ENCODE results near the gene PCDH12.
"Not testable (repeated sequence)": the region's sequence is repeated elsewhere in the genome, so short reads cannot be mapped to it uniquely, and the experiment has no call there.

The PCDH12 gene

DNA sequence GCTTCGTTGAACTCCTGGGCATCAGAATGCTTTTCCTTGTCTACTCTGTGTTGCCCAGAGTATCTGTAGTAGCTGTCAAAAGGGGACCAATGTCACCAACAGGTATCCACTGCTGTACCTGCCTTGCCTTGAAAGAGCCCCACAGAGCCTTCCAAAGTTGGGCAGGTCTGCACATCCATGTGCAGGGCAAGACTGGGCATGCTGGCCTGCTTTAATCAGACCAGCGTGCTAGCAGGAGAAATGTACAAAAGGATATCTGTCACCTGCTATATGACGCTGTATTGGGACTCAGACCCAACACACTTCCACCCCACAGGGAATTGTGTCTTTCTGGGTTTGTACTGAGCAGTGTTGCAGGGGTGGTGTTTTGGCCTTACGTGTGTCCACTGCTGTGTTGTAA lies 22.5 kb downstream of the PCDH12 start:
- DNase-seq, result no peak

DNA sequence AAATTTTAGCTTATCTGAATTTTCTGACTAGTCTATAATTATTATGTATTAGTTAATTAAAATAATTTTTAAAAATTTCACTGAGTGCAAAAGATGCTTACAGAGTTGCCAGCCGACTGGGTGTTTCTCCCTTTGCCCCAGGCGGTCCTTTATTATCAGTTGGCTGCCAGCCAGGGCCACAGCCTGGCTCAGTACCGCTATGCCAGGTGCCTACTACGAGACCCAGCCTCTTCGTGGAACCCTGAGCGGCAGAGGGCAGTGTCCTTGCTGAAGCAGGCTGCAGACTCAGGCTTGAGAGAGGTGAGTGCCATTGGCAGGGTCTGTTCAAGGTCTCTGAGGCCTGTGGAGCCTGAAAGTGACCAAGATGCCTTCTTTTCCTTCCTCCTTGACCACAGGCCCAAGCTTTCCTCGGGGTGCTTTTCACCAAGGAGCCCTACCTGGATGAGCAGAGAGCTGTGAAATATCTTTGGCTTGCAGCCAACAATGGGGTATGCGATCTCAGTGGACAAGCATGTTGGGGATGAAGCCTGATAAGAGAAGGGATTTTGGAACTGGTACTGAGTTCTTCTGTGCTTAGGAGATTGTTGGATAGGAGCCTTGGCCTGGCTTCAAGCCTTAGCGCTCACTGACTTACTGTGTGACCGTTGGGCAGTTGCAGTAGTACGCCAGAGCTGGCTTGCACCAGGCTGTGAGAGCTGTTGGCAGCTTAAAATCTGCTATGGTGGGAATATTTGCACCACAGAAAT lies 23.7 kb downstream of the PCDH12 start:
- DNase-seq, result no peak

DNA sequence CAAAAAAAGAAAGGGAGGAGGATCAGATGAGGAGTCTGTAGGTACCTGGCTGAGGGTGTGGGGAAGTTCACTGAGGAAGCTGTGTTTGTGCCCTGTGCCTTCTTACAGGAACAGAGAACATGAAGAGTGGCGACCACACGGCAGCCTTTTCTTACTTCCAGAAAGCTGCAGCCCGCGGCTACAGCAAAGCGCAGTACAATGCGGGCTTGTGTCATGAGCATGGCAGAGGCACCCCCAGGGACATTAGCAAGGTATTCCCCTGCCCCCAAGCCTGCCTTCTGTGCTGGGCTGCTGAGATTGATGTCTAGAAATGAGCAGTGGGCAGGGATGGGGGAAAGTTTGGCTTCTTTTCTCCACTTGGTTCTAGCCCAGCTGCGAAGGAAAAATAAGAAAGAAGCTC lies 24.9 kb downstream of the PCDH12 start:
- DNase-seq, result no peak

DNA sequence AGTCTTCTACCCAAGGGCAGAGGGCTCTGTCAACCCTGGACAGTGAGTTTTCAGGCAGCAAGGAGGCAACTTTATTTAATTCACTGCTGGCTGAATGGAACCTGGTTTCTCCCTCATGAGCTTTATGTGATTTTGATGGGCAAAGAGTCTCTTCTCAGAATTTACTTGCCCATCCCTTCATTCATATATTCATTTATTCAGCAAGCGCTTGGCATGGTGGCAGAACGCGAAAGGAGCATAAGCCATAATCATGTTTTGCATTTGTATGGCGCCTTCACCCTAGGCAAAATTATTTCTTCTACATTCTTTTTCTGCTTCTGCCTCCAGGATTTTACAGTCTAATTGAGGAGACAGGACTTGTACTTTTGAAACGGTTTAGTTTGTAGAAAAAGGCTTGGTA lies 26.3 kb downstream of the PCDH12 start:
- DNase-seq, result no peak

DNA sequence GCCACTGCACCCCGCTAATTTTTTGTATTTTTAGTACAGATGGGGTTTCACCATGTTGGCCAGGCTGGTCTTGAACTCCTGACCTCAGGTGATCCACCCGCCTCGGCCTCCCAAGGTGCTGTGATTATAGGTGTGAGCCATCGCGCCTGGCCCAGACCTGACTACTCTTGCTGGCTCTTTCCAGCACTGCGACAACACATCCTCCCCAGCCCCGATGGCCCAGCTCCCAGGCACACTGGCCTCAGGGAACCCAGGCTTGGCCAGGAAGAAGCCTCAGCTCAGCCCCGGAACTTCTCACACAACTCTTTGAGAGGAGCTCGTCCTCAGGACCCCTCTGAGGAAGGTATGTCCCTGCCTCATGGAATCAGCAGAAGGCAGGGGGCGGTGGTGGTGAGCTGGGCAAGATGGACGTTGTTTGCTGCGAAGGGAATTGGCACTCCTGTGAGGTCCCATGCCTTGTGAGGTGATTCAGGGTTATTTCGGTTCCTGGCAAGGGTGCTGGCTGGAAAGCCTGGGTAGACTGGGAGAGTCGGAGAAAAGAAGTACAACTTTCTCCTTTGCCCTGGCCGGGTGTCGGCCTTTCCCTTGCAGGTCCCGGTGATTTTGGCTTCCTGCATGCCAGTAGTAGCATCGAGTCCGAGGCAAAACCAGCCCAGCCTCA lies 28.5 kb downstream of the PCDH12 start:
- DNase-seq, result no peak

DNA sequence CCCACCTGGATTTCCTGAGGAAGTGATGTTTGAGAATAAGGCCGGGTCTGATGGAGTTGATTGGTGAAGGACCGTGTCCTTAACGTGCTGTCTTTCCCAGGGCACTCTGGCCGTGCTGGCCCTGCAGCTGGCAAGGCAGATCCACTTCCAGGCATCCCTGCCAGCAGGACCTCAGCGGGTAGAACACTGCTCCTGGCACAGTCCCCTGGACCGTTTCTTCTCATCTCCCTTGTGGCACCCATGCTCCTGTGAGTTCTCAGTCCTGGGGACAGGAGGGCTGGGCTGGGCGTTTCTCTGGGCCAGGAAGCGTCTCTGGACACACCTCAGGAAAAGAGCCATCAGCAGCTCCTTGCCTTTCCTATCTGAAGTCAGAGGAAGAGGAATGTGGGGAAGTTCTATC lies 30.0 kb downstream of the PCDH12 start:
- DNase-seq, result no peak

DNA sequence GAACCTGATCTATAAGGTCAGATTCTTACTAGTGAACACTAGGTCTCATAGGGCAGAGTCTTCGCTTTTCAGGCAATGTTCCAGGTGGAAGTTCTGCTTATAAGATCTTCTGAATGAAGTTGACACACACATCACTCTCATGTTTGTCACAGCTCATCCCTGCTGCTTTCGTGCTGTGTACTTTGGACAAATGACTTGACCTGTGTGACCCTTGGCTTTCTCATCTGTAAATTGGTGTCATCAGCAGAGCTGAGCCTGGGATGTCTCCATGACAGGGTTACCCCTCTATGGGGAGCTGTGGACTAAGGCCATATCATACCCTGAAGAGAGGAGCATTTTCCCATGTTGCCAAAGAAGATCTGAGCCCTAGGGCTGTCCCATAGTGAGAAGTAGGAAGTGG lies 31.6 kb downstream of the PCDH12 start:
- no peak for DNase-seq

DNA sequence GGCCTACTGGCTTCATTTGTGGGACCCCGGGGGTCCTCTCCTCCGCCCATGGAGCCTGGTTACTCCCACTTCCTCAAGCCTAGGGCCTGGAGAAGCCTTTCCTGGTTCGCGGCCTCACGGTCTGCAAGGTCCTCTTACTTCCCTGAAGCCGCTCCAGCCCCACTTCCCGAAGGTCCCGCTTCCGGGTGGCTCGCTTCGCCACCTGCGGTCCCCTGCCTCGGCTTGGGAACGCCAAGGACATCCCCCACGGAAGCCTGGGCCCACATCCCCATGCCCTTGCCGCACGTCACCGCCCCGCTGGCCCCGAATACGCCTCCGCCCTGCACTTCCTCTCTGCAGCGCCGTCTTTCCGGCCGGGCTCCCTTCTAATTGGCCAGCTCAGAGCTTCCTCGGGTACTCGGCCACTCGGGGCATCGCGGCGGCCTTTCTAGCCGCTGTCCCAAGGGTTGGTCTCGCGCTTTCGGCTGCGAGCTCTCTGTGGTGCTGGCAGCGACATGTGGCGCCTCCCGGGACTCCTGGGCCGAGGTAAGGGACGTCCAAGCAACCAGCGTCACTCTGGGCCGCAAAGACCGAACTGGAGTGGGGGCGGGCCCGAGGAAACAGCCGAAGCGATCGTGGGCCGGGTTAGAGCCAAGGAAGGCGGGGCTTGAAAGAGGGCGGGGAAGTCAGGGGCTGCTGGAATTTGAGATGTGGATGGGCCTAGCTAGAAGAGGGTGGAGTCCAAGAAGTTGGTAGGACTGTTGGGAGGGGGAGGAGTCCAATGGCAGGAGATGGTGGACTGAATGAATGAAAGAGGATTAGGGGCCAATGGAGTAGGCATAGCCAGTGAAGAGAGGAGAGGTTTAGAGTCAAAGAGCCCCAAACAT lies 34.3 kb downstream of the PCDH12 start, which contains the start of gene DELE1:
DELE1 (plus strand) TSS at position 424 of the 866 bp plus-strand sequence; CDS start at position 495, 71 bp downstream.
- peak; percentile 91 for DNase-seq

DNA sequence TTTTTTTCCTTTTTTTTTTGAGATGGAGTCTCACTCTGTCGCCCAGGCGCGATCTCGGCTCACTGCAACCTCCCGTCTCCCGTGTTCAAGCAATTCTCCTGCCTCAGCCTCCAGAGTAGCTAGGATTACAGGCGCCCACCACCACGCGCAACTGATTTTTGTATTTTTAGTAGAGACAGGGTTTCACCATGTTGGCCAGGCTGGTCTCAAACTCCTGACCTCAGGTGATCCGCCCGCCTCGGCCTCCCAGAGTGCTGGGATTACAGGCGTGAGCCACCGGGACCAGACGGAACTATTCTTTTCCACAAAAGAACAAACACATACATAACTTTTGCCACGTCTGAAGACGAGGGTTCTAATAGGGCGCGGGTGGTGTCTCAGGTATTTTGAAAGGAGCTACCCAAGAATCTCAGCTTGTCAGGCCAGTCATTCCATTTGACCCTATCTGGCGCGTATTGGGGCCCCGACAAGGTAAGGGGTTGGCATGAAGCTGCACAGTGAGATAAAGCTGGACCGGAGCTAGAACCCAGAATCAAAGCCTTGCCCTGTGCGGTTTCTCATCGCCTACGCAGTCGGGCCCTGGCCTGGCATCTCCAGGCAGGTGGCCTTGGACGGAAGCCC lies 35.1 kb downstream of the PCDH12 start:
- DNase-seq, result not testable (repeated sequence)

DNA sequence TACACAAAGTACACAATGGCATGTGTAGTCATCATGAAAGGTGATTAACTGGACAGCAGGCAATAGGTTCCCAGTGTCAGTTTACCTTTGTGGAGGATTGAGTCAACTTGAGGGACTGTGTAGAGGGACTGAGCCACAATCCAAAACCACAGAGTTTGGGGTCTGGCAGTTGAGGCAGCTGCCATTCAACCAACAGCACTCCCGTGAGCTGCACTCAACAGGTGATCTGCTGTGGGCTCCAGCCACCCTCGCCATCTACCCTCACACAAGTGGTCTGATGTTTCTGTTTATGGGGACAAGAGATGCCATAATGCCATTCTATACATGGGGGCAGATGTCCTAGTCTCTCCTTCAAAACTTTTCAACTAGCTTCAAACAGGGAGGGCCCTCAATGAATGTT lies 37.2 kb downstream of the PCDH12 start:
- DNase-seq, result no peak

DNA sequence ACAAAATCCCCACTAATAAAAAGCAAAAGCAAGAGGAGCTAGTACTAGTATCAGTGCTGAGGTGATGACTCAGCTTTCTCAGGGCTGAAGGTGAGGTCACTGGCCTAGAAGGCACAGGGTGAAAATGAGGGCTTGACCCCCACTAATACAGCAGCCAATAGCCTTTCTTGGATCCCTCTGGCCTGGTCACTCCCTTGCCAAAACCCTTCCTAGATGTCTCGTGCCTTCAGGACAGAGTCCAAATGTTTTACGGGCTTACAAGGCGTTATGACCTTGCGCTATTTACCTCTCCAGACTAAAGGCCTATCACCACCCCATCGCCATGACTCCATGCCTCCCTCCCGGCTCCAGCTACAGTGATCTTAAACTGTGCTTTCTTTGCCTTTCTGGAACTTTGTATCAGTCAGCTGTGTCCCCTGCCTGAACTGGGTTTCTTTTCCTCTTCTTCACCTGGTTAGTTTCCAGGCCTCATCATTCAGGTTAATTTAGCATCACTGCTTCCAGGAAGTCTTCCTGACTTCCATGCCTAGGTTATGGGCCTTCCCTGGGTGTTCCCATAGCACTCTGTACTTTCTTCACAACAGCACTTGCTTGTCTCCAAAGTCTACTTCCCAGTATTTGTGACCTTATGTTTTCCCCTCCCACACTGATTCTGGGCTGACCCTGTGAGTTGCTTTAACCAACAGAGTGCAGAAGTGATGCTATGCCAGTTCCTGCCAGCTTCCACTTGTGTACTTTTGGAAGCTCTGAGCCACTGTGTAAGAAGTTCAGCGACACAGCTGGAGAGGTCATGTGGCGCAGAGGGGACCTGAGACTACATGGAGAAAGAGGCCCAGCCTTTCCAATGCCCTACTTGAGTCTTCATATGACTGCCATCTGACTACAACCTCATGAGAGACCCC lies 38.5 kb downstream of the PCDH12 start:
- DNase-seq, result no peak

DNA sequence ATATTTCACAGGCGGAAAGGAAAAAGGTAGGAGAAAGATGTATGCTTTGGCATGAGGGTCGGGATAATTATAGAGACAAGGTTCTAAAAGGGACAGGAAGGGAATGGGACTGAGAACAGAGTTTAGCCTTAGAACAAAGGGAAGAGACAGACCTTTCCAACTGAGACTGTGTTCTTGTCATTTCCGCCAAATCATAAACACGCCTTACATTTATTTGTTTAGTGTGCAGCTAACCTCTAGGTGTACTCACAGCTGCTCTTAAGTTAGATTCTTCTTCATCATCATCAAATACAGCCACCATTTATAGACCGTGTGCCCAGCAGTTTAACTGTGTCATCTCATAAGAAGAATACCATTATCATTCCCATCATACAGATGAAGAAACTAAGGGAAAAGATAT lies 40.2 kb downstream of the PCDH12 start:
- no peak for DNase-seq

DNA sequence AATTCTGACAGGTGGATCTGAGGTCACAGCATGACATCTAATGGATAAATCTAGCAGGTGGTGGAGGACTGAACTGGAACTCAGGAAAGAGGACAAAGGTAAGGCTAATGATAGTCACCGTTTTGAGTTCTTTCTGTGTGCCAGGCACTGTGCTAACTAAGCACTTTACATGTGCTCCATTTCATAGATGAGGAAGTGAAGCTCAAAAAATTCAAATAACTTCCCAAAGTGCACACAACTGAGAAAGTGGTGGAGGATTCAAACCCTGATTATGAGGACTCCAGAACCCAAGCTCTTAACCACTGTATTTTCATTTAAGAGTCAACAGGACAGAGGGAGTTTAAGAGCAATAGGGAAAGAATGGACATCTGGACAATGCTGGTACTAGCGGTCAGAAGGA lies 41.5 kb downstream of the PCDH12 start:
- DNase-seq, result no peak

DNA sequence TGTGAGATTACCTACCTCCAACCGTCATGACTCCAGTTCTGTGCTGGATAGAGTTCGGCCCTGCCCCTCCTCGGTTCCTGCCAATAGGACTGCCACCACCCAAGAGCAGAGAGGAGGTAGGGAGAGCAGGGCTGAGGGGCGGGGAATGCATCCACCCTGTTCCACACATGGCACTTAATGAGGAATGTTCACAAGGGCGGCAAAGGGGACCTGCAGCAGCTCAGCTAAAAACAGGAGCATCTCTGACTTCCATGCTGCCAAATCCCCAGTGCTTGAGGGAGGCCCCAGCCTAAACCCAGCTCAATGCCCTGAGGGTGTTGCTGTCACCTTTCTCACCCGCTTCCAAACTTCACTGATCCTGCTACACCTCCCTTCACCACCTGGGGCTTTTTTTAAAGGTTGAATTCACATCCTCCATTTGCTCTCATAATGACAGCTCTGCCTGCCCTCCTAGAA lies 42.1 kb downstream of the PCDH12 start:
- no peak for DNase-seq

DNA sequence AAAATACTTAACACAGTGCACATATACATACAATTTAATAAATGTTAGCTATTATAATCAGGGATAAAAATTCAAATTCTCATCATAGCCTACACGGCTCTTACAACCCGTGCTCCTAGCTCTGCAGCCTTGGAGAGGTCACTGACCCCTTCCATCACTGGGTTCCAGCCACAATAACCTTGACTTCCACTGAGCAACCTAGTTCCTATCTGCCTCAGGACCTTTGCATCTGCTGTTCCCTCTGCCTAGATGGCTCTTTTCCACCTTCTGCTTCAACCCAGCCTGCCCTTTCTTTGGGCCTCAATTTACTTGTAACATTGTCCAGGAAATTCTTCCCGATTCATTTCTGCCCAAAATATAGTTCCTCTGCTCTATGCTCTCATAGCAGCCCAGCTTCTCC lies 43.2 kb downstream of the PCDH12 start:
- DNase-seq, result no peak

DNA sequence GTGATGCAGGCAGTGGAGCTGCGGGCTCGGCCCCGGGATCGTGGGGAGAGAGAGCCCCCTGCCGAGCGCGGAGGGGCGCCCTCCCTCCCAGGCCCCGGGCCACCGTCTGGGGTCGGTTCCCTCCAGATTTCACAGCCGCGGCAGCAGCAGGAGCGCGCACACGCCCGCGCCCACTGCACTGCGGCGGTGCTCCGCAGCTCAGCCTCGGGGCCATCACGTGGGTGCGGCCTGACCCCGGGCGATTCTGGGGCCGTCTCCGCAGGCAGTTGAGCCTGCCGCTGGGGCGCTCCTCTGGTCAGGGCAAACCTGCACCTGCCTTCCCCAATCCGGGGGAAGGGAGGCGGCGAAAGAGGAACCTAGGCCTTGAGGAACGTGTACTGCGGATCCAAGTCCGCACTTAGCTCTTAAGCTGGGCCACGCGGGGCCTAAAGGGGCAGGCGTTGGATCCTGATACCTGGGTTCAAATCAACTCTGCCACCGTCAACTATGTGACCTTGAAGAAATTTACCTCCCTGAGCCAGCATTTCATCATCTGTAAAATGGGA lies 43.7 kb downstream of the PCDH12 start:
- no peak for DNase-seq

DNA sequence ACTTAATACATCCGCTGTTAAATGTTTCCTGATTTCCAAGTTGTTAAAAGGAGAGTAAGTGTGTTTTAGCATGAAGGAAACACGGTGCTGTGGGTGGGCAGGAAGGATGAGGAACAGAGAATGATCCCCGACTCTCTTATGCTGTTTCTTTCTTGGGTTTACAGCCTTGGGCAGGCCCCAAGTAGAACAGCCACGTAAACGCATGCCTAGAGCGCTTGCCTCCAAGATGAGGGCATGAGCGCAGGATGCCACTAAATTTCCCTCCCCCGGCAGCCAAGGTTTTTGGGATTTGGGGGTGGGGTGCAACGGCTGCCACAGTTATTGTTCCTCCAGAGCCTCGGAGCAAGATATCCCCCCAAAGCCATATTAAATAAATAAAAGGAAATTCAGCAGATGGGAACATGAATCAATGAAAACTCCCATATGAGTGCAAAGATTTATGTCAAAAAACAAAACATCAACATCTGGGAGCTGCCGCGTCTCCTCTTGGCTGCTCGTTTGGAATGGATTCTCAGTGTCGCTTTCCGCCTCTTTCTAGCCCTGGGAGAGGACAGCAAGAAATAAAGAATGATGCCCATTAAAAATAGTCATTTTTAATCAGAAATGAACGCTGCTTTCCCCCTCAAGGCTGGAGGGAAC lies 44.3 kb downstream of the PCDH12 start:
- no peak for DNase-seq

DNA sequence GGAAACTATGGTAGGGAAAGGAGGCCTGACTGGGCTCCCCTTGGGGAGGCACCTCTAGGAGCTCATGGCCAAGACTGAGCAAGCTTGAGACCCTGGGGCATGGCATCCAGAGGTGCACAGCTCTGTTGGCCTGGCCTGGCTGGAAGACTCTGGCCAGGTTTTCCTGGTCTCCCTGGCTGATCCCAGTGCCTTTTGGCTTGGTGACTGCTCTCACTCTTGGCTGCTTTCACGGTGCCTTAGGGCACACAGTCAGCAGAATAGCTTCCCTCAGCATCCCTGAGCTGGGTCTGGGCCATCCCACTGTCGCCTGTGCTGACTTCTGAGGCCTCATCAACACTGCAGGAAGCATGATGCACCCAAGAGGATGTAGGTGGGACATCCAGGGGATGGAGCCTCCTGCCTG lies 47.7 kb downstream of the PCDH12 start:
- DNase-seq, result no peak

DNA sequence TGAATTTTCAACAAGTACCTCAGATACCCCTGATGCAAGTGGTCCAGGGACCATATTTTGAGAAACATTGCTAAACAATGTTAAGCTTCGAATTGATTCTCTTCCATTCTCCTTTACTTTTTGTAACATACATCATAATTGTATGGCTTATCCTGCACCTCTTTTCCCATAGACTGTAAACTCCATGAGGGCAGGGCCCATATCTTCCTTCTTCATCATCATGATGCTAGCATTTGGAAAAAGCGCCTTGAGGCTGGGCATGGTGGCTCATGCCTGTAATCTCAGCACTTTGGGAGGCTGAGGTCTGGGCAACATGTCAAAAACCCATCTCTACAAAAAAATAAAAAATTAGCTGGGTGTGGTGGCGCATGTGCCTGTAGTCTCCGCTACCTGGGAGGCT lies 48.8 kb downstream of the PCDH12 start:
- DNase-seq, result no peak

DNA sequence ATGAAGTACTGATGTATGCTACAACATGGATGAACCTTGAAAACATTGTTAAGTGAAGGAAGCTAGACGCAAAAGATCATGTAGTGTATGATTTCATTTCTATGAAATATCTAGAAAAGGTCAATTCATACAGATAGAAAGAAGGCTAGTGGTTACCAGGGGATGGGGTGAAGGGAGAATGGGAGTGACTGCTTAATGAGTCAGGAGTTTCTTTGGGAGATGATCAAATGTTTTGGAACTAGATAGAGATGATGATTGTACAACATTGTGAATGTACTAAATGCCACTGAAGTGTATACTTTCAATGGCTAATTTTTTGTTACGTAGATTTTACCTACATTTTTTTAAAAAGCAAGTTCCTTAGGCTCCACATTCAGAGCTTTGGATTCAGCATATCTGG lies 49.2 kb downstream of the PCDH12 start:
- no peak for DNase-seq

DNA sequence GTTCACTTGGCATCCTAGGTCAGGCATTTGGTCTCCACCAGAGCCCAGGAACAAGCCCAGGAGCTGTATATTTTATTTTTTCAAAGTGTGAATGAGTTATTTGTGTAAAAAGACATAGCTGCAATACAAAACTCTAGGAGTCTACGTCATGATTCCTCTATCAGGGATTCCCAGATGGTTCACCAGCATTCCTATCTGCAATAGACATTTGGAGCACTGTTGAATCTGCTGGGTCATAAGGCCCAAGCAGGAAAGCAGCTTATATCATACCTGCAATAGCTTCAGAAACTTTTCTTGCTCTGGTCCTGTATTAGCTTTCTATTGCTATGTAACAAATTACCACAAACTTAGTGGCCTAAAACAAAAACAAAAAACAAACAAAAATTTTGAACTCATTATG lies 51.0 kb downstream of the PCDH12 start:
- DNase-seq, result no peak
